CD4-positive, alpha-beta T cell (primary cell): Measurements from ENCODE around the gene BCAS1. TPM values are rescaled to one million over a fixed set of nuclear protein-coding genes. Genes with fewer than 3 reads are reported as not detected.

Experiments used
- ATAC-seq: fragments of 200-7000 bp; cut with Tn5 transposase; one replicate; pipeline ENCODE4 v1.10.0; 2022; ENCODE audit warnings: mild to moderate bottlenecking; ENCODE audit not compliant: poor library complexity
- CTCF ChIA-PET: fragments of 350-600 bp; sonication (Branson Sonifier 250); formaldehyde crosslinking; loops from one replicate; lab custom pipeline; 2021; ENCODE audit warnings: antibody characterized with exemption, inconsistent platforms; lab: Charles Lee
- POLR2A ChIA-PET: fragments of 350-600 bp; sonication (Branson Sonifier 250); formaldehyde crosslinking; loops from one replicate; lab custom pipeline; 2021; ENCODE audit warnings: antibody characterized with exemption, inconsistent platforms; lab: Charles Lee
- DNase-seq, 14 experiments: peaks; one replicate each; pipeline ENCODE4 v3.0.0-alpha.2; 2013 to 2020; ENCODE audit warnings: mixed read lengths in 2 of 14
- H3K27ac ChIP-seq, 2 donors: one replicate each; pipeline versions ENCODE4 v1.5.1 to v1.7.0; 2013; ENCODE audit warnings: low read length in 2 of 2, low read depth in 1 of 2, mild to moderate bottlenecking in 1 of 2
- H3K27me3 ChIP-seq, 2 experiments: 1 replicate in 1 of 2; 2 replicates in 1 of 2; pipeline versions ENCODE4 v1.6.1 to v1.7.0; 2013; ENCODE audit warnings: low read length in 2 of 2, control low read depth in 1 of 2, mild to moderate bottlenecking in 1 of 2, moderate library complexity in 1 of 2; ENCODE audit not compliant: insufficient read depth in 2 of 2, control insufficient read depth in 1 of 2
- H3K36me3 ChIP-seq: one replicate; pipeline ENCODE4 v1.6.1; 2013; ENCODE audit warnings: low read length, control low read depth; ENCODE audit not compliant: insufficient read depth
- H3K4me1 ChIP-seq: one replicate; pipeline ENCODE4 v1.6.1; 2013; ENCODE audit warnings: low read length, control low read depth; ENCODE audit not compliant: insufficient read depth
- H3K4me3 ChIP-seq: one replicate; pipeline ENCODE4 v1.5.1; 2013; ENCODE audit warnings: mild to moderate bottlenecking, low read length, moderate library complexity
- H3K9me3 ChIP-seq, 2 experiments: 1 replicate in 1 of 2; 2 replicates in 1 of 2; pipeline versions ENCODE4 v1.6.1 to v1.7.0; 2013; ENCODE audit warnings: low read length in 2 of 2, mild to moderate bottlenecking in 2 of 2, control low read depth in 1 of 2, moderate library complexity in 1 of 2; ENCODE audit not compliant: control insufficient read depth in 1 of 2, insufficient read depth in 1 of 2
- H3K27ac Mint-ChIP-seq: one replicate; pipeline ENCODE4 v1.8.0; 2020; ENCODE audit warnings: mixed read lengths
- H3K27me3 Mint-ChIP-seq: one replicate; pipeline ENCODE4 v1.8.0; 2021; ENCODE audit warnings: mixed read lengths
- H3K36me3 Mint-ChIP-seq: one replicate; pipeline ENCODE4 v1.8.0; 2021; ENCODE audit warnings: low read depth, mixed read lengths
- H3K4me1 Mint-ChIP-seq: one replicate; pipeline ENCODE4 v1.8.0; 2021; ENCODE audit warnings: low read depth, mixed read lengths
- H3K4me3 Mint-ChIP-seq: one replicate; pipeline ENCODE4 v1.8.0; 2020; ENCODE audit warnings: mild to moderate bottlenecking, mixed read lengths
- H3K9me3 Mint-ChIP-seq: one replicate; pipeline ENCODE4 v1.8.0; 2020; ENCODE audit warnings: mixed read lengths
- intact Hi-C, 2 experiments: fragments of 100-400 bp; cut with DNase I in 1 of 2; cut with micrococcal nuclease in 1 of 2; formaldehyde crosslinking; loops; one replicate each; pipeline versions ENCODE4 v1.15.1 to v1.9.0; 2023 to 2025; cut with DNase I, micrococcal nuclease
- total RNA-seq, 174 experiments: library from RNA in 2 of 174; stranded (reverse) in 2 of 174; gene quantifications; one replicate each; pipeline ENCODE4 v1.2.3 and lab custom pipeline; 2021 to 2026
- TF ChIP-seq, protein P1 (sequence below): fragments of 200-600 bp; IDR thresholded peaks from one replicate; pipeline ENCODE4 v1.8.0; 2022; ENCODE audit warnings: antibody characterized with exemption, mild to moderate bottlenecking

The BCAS1 gene
- total RNA-seq, 2 experiments from 2014 or later = 0.20 to 0.27 TPM

GRCh38 chr20:53986037-53986650, 84.2 kb downstream of the BCAS1 start:
- H3K36me3 Mint-ChIP-seq = no peaks in the 10 kb centered on the region
- intact Hi-C loops = no loop called here
- Histone ChIP-seq H3K9me3 (no peaks in the 10 kb centered on the region), H3K4me3 (no peak overlapping the region), H3K4me1 (no peaks in the 10 kb centered on the region), H3K27ac (no peak overlapping the region), H3K36me3 (no peaks in the 10 kb centered on the region), H3K27me3 (peaks cover 0 to 12% of the 10 kb centered on the region in 2 experiments)
- DNase-seq (no peak), ATAC-seq (no peak)
- H3K27ac Mint-ChIP-seq = no peak overlapping the region
- no peaks in the 10 kb centered on the region for H3K9me3 Mint-ChIP-seq
- H3K4me3 Mint-ChIP-seq = no peak overlapping the region
- ChIA-PET CTCF (no interaction called here), POLR2A (no interaction called here)
- TF ChIP-seq, protein P1, sequence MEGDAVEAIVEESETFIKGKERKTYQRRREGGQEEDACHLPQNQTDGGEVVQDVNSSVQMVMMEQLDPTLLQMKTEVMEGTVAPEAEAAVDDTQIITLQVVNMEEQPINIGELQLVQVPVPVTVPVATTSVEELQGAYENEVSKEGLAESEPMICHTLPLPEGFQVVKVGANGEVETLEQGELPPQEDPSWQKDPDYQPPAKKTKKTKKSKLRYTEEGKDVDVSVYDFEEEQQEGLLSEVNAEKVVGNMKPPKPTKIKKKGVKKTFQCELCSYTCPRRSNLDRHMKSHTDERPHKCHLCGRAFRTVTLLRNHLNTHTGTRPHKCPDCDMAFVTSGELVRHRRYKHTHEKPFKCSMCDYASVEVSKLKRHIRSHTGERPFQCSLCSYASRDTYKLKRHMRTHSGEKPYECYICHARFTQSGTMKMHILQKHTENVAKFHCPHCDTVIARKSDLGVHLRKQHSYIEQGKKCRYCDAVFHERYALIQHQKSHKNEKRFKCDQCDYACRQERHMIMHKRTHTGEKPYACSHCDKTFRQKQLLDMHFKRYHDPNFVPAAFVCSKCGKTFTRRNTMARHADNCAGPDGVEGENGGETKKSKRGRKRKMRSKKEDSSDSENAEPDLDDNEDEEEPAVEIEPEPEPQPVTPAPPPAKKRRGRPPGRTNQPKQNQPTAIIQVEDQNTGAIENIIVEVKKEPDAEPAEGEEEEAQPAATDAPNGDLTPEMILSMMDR = no peak
- peaks cover 24% of the 10 kb centered on the region for H3K27me3 Mint-ChIP-seq
- H3K4me1 Mint-ChIP-seq = no peaks in the 10 kb centered on the region

GRCh38 chr20:53985150-53985518, 85.3 kb downstream of the BCAS1 start:
- Mint-ChIP-seq H3K4me3 (no peak overlapping the region), H3K27ac (no peak overlapping the region), H3K4me1 (no peaks in the 10 kb centered on the region), H3K9me3 (no peaks in the 10 kb centered on the region), H3K27me3 (peaks cover 18% of the 10 kb centered on the region), H3K36me3 (no peaks in the 10 kb centered on the region)
- TF ChIP-seq, protein P1 = no peak
- intact Hi-C loops = no loop called here
- H3K9me3 ChIP-seq = no peaks in the 10 kb centered on the region
- no peak overlapping the region for H3K4me3 ChIP-seq
- H3K4me1 ChIP-seq = no peaks in the 10 kb centered on the region
- H3K27me3 ChIP-seq = peaks cover 0 to 12% of the 10 kb centered on the region in 2 experiments
- no peaks in the 10 kb centered on the region for H3K36me3 ChIP-seq
- no peak for ATAC-seq
- no peak for DNase-seq
- no peak overlapping the region for H3K27ac ChIP-seq
- ChIA-PET POLR2A (no interaction called here), CTCF (no interaction called here)

- H3K9me3 ChIP-seq = no peaks in the 10 kb centered on the region
- Mint-ChIP-seq H3K9me3 (no peaks in the 10 kb centered on the region), H3K27ac (no peak overlapping the region), H3K27me3 (peaks cover 14% of the 10 kb centered on the region), H3K36me3 (no peaks in the 10 kb centered on the region), H3K4me3 (no peak overlapping the region), H3K4me1 (no peaks in the 10 kb centered on the region)
- CTCF ChIA-PET = no interaction called here
- TF ChIP-seq, protein P1 = no peak
- intact Hi-C loops = no loop called here
- POLR2A ChIA-PET = no interaction called here
- H3K4me1 ChIP-seq = no peaks in the 10 kb centered on the region
- no peak overlapping the region for H3K4me3 ChIP-seq
- no peak overlapping the region for H3K27ac ChIP-seq
- no peak for ATAC-seq
- peaks cover 0 to 12% of the 10 kb centered on the region in 2 experiments for H3K27me3 ChIP-seq
- DNase-seq = no peak
- H3K36me3 ChIP-seq = no peaks in the 10 kb centered on the region
Measured at GRCh38 chr20:53984356-53985149, 85.8 kb downstream of the BCAS1 start.
